ENCODE results near the gene TMEM129. TPM values are rescaled to one million over a fixed set of nuclear protein-coding genes. Genes with fewer than 3 reads are reported as not detected.
A peak's percentile ranks its signal among the peaks of the same experiment; 100 is the strongest.

TMEM129 gene
- total RNA-seq, 1 donor from 2014 or later, result 14.1 TPM

DNA sequence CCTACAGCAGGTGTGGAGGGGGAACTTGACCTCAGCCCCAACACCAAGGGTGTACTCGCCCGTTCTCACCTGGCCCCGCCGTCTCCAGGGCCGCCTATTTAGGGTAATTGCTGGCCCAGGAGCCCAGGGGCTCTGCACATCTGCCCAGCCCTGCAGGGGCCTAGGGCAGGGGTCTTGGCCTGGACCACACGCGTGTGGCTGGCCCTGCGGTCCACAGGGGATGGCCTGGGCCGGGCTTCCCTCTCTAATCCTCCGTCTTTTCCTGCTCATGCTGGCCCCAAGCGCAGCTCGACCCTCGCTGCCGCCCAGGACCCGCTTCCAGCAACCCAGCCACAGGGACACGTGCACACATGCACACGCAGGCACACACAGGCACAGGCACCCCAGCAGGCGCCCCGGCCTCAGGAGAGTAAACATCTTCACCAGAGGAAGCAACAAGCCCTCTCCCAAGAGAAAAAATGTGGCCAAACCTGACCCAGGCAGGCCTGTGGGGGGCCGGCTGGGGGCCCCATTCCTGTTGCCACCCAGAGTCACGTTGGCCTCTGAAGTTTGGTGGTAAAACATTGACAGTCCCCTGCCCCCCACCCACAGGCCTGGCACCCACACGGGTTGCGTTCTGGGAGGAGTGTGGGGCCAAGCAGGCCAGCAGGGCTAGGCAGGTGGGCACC is 47.4 kb upstream of the TMEM129 start:
- Histone ChIP-seq H3K4me2 (peak overlapping the region; percentile 84), H3K9me3 (ENCODE audit: low read depth) (no peaks in the 10 kb centered on the region), H3K4me1 (peaks cover 66% of the 10 kb centered on the region), H3K9ac (no peak overlapping the region), H3K79me2 (ENCODE audit: low read depth) (no peaks in the 10 kb centered on the region), H3F3A (ENCODE audit: low read depth) (peaks cover 32% of the 10 kb centered on the region), H3K27ac (no peak overlapping the region), H3K4me3 (peak overlapping the region; percentile 45), H2AFZ (replicated peaks) (no peak overlapping the region), H4K20me1 (ENCODE audit: low read depth) (peaks cover 53% of the 10 kb centered on the region), H3K27me3 (peaks cover 36% of the 10 kb centered on the region), H3K36me3 (no peaks in the 10 kb centered on the region)
- Mint-ChIP-seq H3K27me3 (ENCODE audit: insufficient read depth, low read depth) (peaks cover 8% of the 10 kb centered on the region), H3K27ac (peak overlapping the region; percentile 57), H3K4me1 (peaks cover 24% of the 10 kb centered on the region), H3K36me3 (no peaks in the 10 kb centered on the region), H3K9me3 (no peaks in the 10 kb centered on the region), H3K4me3 (peak overlapping the region; percentile 83)
- peak; percentile 56 for DNase-seq (ENCODE audit: low spot score)
- TF ChIP-seq, protein P1, sequence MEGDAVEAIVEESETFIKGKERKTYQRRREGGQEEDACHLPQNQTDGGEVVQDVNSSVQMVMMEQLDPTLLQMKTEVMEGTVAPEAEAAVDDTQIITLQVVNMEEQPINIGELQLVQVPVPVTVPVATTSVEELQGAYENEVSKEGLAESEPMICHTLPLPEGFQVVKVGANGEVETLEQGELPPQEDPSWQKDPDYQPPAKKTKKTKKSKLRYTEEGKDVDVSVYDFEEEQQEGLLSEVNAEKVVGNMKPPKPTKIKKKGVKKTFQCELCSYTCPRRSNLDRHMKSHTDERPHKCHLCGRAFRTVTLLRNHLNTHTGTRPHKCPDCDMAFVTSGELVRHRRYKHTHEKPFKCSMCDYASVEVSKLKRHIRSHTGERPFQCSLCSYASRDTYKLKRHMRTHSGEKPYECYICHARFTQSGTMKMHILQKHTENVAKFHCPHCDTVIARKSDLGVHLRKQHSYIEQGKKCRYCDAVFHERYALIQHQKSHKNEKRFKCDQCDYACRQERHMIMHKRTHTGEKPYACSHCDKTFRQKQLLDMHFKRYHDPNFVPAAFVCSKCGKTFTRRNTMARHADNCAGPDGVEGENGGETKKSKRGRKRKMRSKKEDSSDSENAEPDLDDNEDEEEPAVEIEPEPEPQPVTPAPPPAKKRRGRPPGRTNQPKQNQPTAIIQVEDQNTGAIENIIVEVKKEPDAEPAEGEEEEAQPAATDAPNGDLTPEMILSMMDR (IDR thresholded peaks at IDR 0.05), result no peak
- TF ChIP-seq EZH2 (IDR thresholded peaks at IDR 0.05), result no peak
- no peak for TF ChIP-seq EZH2phosphoT487 (IDR thresholded peaks at IDR 0.05)

DNA sequence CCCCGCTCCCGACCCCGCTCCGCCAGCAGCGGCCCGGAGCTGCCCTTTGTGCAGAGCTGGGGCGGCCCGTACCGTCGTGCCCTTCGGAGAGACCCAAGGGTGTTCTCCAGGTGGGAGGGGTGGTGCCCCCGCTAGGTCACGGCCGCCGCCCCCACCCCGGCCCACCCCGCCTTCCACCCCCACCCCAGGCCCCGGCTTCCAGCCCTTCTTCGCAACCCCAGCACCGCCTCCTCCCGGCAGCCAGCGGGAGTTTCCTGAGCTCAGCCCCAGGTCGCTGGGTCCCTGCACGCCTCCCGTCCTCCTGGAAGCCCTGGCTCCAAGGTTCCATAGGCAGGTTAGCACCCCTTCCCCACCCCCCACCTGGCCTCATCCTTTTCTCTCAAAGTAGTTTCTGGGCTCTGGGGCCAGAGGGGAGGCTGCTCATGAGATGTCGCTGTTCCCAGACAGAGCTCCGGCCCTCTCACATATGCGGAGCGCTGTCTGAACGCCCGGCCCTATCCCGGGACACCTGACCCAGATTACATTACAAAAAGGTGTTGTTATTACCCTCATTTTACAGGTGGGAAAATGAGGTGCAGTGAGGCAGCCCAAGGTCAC is 46.7 kb upstream of the TMEM129 start:
- H3K36me3 ChIP-seq, result no peaks in the 10 kb centered on the region
- no peaks in the 10 kb centered on the region for H3K9me3 ChIP-seq (ENCODE audit: low read depth)
- H3K9ac ChIP-seq, result no peak overlapping the region
- Mint-ChIP-seq H3K4me1 (peaks cover 24% of the 10 kb centered on the region), H3K4me3 (peak overlapping the region; percentile 83), H3K27ac (peak overlapping the region; percentile 25), H3K27me3 (ENCODE audit: insufficient read depth, low read depth) (peaks cover 8% of the 10 kb centered on the region), H3K9me3 (no peaks in the 10 kb centered on the region), H3K36me3 (no peaks in the 10 kb centered on the region)
- H2AFZ ChIP-seq (replicated peaks), result no peak overlapping the region
- no peaks in the 10 kb centered on the region for H3K79me2 ChIP-seq (ENCODE audit: low read depth)
- peak overlapping the region; percentile 45 for H3K4me3 ChIP-seq
- H3K27ac ChIP-seq, result no peak overlapping the region
- DNase-seq (ENCODE audit: low spot score), result peak; percentile 78
- peaks cover 32% of the 10 kb centered on the region for H3F3A ChIP-seq (ENCODE audit: low read depth)
- peaks cover 53% of the 10 kb centered on the region for H4K20me1 ChIP-seq (ENCODE audit: low read depth)
- TF ChIP-seq EZH2phosphoT487 (IDR thresholded peaks at IDR 0.05), result no peak
- TF ChIP-seq, protein P1 (IDR thresholded peaks at IDR 0.05), result peak; percentile 51
- no peak for TF ChIP-seq EZH2 (IDR thresholded peaks at IDR 0.05)
- H3K4me2 ChIP-seq, result peak overlapping the region; percentile 84
- peaks cover 66% of the 10 kb centered on the region for H3K4me1 ChIP-seq
- peaks cover 42% of the 10 kb centered on the region for H3K27me3 ChIP-seq

DNA sequence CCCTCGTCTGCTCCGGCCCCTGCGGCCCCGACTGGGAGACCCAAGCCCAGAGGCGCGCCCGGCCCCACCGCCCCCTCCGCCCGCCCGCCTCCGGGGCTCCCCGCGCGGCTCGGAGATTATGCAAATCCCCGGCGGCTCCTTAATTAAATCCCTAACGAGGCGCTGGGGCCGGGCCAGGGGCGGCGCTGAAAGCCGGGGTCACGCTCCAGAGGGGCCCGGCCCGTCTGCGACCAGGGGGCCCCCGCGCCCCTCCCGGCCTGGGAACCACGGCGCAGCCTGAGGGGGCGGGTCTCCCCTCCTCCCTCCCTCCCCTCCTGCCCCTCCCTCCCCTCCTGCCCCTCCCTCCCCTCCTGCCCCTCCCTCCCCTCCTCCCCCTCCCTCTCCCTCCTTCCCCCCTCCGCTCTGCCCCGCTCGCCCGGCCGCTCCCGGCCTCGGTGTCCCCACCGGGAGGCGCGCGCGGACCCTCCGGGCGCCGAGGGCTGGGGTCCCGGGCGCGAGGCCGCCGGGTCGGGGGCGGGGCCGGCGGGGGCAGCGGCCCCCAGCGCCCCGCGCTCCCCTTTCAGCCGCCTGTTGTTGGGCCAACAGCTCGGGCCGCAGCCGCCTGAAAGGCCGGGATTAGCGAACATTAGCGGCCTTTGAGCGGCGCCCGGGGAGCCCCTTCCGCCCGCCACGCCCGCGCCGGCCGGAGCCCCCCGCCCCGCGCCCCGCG is 46.1 kb upstream of the TMEM129 start:
- Mint-ChIP-seq H3K27ac (no peak overlapping the region), H3K27me3 (ENCODE audit: insufficient read depth, low read depth) (peaks cover 12% of the 10 kb centered on the region), H3K4me3 (no peak overlapping the region), H3K36me3 (no peaks in the 10 kb centered on the region), H3K9me3 (no peaks in the 10 kb centered on the region), H3K4me1 (peaks cover 24% of the 10 kb centered on the region)
- TF ChIP-seq, protein P1 (IDR thresholded peaks at IDR 0.05), result no peak
- TF ChIP-seq EZH2 (IDR thresholded peaks at IDR 0.05) (no peak), EZH2phosphoT487 (IDR thresholded peaks at IDR 0.05) (no peak)
- Histone ChIP-seq H3K4me2 (peak overlapping the region; percentile 84), H2AFZ (replicated peaks) (no peak overlapping the region), H3K27me3 (peaks cover 49% of the 10 kb centered on the region), H3K9ac (no peak overlapping the region), H4K20me1 (ENCODE audit: low read depth) (peaks cover 53% of the 10 kb centered on the region), H3K79me2 (ENCODE audit: low read depth) (no peaks in the 10 kb centered on the region), H3K27ac (no peak overlapping the region), H3K9me3 (ENCODE audit: low read depth) (no peaks in the 10 kb centered on the region), H3K36me3 (no peaks in the 10 kb centered on the region), H3K4me1 (peaks cover 62% of the 10 kb centered on the region), H3F3A (ENCODE audit: low read depth) (peaks cover 32% of the 10 kb centered on the region), H3K4me3 (peak overlapping the region; percentile 45)
- DNase-seq (ENCODE audit: low spot score), result peak; percentile 95

Data from neural progenitor cell (in vitro differentiated cells).